Activated naive CD4-positive, alpha-beta T cell treated with anti-CD3 and anti-CD28 coated beads for 36 hours (primary cell): ENCODE results near the gene ZNF793. TPM values are rescaled to one million over a fixed set of nuclear protein-coding genes. Genes with fewer than 3 reads are reported as not detected.

Experiments
- total RNA-seq, 2 experiments: library from RNA; stranded (reverse); gene quantifications; one replicate each; pipeline ENCODE4 v1.2.3, GENCODE V29; 2021

Gene ZNF793
- total RNA-seq, 2 experiments from 2014 or later = 3.8 to 3.9 TPM

Other genes starting within 250 kb of the ZNF793 start
- 1 to 10 TPM; 4.3 to 5.0 TPM for gene ZNF527, start 135.8 kb upstream of the ZNF793 start, total RNA-seq
- 10 to 100 TPM in 1 of 2 experiments, 1 to 10 TPM in 1; 8.6 to 10.6 TPM for gene ZNF569, start 39.5 kb upstream of the ZNF793 start, total RNA-seq
- gene ZNF570, start 37.6 kb upstream of the ZNF793 start, total RNA-seq = 1 to 10 TPM; 3.1 to 3.7 TPM
- gene ZNF571, start 87.9 kb downstream of the ZNF793 start, total RNA-seq = 1 to 10 TPM; 2.8 to 3.5 TPM
- gene ZNF540, start 87.9 kb downstream of the ZNF793 start, total RNA-seq = 1 to 10 TPM; 1.0 to 1.9 TPM
- gene ZFP30, start 148.5 kb downstream of the ZNF793 start, total RNA-seq = 10 to 100 TPM; 10.7 to 11.4 TPM
- gene ZNF607, start 212.8 kb downstream of the ZNF793 start, total RNA-seq = 1 to 10 TPM; 3.4 to 4.1 TPM